DMS53 treated with DMSO at 0.1 percent for 48 hours (cell line): Measurements from ENCODE around the gene MPPED2.

Experiments
- DNase-seq: peaks from one replicate; lab custom pipeline; 2025; ENCODE audit not compliant: unreplicated experiment; lab: John Stamatoyannopoulos, UW

MPPED2 gene

DNA sequence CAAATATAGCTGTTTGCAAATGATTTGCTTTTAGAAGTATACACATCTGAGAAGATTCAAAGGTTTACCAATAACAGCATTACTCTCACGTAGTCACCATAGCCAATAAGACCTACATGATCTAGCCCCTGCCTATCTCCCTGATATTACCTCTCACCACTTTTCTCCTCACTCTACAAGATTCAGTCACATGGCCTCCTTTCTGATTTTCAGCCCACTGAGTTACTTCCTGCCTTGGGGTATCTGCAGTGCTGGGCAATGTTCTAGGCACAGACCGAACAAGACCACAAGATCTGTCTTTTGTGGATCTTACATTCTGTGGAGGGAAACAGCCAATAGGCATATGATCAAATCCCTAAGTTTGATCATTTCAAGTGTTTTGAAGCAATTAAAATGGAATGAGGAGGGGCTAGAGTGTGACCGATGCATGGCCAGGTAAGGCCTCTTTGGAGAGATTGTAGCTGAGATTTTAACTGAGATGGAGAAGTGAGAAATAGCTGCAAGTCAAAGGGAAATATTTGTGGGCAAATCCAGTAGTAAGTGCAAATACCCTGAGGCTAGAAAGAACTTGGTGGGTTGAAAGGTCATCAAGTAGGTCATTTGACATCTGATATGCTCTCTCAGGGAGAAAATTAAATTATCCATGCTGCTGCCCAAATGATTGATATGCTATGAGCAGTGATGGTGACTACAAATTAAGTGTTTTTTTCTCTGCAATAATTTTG is 220.2 kb downstream of the MPPED2 start:
- DNase-seq, result no peak

DNA sequence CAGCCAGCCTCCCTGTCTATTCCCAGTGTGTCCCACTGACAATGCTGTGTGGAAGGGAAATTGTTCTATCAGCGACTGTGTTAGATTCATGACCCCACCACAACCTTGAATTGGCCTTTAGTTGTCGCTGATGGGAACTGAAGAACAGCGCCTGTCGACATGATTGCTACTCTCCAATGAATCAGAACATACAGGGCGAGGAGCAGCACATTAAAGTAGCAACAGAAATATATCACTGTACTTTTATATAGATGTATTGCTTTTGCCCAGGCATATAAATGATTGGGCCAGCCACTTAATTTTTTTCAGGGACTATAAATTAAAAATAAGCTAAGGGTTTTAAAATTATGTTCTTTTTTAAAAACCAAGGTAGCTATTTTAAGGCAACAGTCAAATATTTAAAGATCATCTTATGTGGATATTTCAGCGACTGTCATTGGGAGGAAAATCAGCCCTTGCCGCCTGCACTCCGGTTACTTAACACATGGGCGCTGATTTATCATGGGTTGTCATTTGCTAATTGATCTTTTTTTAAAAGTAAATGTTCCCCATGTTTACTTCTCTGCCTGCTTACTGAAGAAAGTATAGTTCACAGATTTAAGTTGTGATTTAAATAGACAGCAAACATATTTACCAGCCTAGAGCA is 221.2 kb downstream of the MPPED2 start:
- DNase-seq, result no peak

DNA sequence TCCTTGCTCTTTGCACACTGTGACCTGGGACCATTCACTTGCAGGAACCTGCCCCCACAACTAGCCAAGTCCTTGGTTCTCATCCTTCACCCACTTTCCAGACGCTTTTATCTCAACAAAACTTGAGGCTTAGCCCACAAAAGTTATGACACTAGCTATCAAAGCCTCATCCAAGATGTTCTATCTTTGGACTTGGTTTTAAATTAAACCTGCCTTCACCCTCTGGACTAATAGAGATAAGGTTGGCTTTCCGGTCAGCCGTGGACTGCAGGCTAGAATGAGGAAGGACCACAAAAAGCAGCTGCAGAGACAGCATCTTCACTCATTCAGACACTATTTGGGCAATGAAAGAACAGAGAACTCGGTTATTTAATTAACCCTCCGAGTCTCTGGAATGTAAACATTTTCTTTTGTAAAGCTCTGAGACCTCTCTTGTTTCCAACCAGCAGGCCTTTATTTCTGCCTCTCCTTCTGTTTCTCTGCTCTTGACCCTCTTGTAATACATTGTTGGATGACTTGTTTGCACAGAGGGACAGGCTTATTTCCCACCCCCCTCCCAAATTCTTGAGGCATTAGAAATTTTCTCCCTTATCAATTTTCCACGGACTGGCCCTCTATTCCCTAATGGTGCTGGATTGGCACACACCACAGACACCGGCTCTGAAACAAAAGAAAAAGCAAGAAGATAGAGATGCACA is 221.9 kb downstream of the MPPED2 start:
- no peak for DNase-seq

DNA sequence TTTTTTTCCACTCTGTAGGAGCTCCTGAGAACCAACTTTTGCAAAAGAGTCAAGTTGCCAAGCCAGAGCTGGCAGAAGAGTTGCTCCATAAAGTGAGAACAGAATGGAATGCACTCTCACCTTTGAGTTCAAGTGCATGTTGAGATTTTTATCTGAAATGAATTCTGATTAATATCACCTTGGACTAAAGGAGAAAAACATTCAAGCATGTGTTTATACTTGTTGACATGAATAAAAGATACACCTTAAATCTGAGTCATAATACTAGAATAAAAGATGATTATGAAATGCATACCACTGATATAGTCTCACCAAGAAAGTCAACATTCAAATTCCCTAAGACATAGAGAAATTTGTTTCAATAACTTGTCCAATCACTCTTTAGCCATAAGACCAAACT is 225.4 kb downstream of the MPPED2 start:
- no peak for DNase-seq
